ENCODE results near the gene SNURF.

The SNURF gene

DNA sequence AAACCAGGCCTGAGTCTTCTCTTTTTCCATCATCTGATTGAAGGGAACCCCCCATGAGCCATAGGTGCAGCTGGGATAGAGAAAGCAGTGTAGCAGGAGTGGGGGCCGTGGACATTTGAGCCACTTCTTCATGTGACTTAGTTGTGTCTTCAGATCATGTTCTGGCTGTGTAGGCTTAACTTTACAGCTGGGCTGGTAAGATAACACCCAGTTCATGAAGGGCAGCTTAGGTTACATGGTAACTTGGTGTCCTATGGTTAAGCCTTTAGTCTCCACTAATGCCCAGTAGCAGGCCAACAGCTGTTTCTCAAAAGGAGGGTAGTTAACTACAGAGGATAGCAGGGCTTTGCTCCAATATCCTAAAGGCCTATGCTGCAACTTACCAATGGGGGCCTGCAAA, 11.4 kb upstream of the SNURF start:
- H3K4me3 ChIP-seq (ENCODE audit: low read depth, low read length), result no peak overlapping the region
- H3K36me3 ChIP-seq (ENCODE audit: control insufficient read depth in 2 of 2, insufficient read depth in 1 of 2, low read length in 2 of 2), result no peaks in the 10 kb centered on the region
- CTCF ChIA-PET, result no interaction called here
- no peak for TF ChIP-seq ZNF239 (tag by site-specific recombination; IDR thresholded peaks at IDR 0.05)
- no peak for TF ChIP-seq ZNF626 (tag by site-specific recombination; IDR thresholded peaks at IDR 0.05)
- no peak for TF ChIP-seq ZNF155 (tag by site-specific recombination; IDR thresholded peaks at IDR 0.05)
- no peak for TF ChIP-seq MZF1 (tag by site-specific recombination; IDR thresholded peaks at IDR 0.05; ENCODE audit: borderline replicate concordance)
- no peak for TF ChIP-seq ZNF791 (tag by site-specific recombination; IDR thresholded peaks at IDR 0.05)
- no peak for TF ChIP-seq ZNF169 (tag by site-specific recombination; IDR thresholded peaks at IDR 0.05)
- TF ChIP-seq GLI2 (tag by site-specific recombination; IDR thresholded peaks at IDR 0.05; ENCODE audit: borderline replicate concordance, low read depth), result no peak
- no peak for TF ChIP-seq ZNF174 (tag by site-specific recombination; IDR thresholded peaks at IDR 0.05)
- no peak for TF ChIP-seq ZNF16 (tag by site-specific recombination; IDR thresholded peaks at IDR 0.05; ENCODE audit: low read depth)
- TF ChIP-seq KLF1 (tag by site-specific recombination; IDR thresholded peaks at IDR 0.05), result no peak
- no peak for TF ChIP-seq TRIM28 (IDR thresholded peaks at IDR 0.05; ENCODE audit: borderline replicate concordance, low read length)
- TF ChIP-seq ZNF560 (tag by site-specific recombination; IDR thresholded peaks at IDR 0.05; ENCODE audit: borderline replicate concordance), result no peak
- TF ChIP-seq, protein P1, sequence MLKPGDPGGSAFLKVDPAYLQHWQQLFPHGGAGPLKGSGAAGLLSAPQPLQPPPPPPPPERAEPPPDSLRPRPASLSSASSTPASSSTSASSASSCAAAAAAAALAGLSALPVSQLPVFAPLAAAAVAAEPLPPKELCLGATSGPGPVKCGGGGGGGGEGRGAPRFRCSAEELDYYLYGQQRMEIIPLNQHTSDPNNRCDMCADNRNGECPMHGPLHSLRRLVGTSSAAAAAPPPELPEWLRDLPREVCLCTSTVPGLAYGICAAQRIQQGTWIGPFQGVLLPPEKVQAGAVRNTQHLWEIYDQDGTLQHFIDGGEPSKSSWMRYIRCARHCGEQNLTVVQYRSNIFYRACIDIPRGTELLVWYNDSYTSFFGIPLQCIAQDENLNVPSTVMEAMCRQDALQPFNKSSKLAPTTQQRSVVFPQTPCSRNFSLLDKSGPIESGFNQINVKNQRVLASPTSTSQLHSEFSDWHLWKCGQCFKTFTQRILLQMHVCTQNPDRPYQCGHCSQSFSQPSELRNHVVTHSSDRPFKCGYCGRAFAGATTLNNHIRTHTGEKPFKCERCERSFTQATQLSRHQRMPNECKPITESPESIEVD (tag by site-specific recombination; IDR thresholded peaks at IDR 0.05), result no peak
- TF ChIP-seq, protein P2, sequence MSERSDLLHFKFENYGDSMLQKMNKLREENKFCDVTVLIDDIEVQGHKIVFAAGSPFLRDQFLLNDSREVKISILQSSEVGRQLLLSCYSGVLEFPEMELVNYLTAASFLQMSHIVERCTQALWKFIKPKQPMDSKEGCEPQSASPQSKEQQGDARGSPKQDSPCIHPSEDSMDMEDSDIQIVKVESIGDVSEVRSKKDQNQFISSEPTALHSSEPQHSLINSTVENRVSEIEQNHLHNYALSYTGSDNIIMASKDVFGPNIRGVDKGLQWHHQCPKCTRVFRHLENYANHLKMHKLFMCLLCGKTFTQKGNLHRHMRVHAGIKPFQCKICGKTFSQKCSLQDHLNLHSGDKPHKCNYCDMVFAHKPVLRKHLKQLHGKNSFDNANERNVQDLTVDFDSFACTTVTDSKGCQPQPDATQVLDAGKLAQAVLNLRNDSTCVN (tag by site-specific recombination; optimal IDR thresholded peaks at IDR 0.05), result no peak
- TF ChIP-seq SALL2 (tag by site-specific recombination; IDR thresholded peaks at IDR 0.05; ENCODE audit: borderline replicate concordance), result no peak
- TF ChIP-seq, protein P3, sequence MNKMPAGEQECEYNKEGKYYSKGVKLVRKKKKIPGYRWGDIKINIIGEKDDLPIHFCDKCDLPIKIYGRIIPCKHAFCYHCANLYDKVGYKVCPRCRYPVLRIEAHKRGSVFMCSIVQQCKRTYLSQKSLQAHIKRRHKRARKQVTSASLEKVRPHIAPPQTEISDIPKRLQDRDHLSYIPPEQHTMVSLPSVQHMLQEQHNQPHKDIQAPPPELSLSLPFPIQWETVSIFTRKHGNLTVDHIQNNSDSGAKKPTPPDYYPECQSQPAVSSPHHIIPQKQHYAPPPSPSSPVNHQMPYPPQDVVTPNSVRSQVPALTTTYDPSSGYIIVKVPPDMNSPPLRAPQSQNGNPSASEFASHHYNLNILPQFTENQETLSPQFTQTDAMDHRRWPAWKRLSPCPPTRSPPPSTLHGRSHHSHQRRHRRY (tag by site-specific recombination; IDR thresholded peaks at IDR 0.05), result no peak
- no peak for TF ChIP-seq ZNF24 (tag by site-specific recombination; IDR thresholded peaks at IDR 0.05)
- no peak for TF ChIP-seq ZNF707 (tag by site-specific recombination; IDR thresholded peaks at IDR 0.05)
- POLR2A ChIA-PET, result no interaction called here
- no peaks in the 10 kb centered on the region for H3K4me1 ChIP-seq (ENCODE audit: control insufficient read depth, insufficient read depth, low read length)
- H3K27ac ChIP-seq (ENCODE audit: extremely low read depth, low read depth, low read length), result no peak overlapping the region
- no peaks in the 10 kb centered on the region for H3K9me3 ChIP-seq (ENCODE audit: control insufficient read depth, insufficient read depth, low read depth, low read length)

DNA sequence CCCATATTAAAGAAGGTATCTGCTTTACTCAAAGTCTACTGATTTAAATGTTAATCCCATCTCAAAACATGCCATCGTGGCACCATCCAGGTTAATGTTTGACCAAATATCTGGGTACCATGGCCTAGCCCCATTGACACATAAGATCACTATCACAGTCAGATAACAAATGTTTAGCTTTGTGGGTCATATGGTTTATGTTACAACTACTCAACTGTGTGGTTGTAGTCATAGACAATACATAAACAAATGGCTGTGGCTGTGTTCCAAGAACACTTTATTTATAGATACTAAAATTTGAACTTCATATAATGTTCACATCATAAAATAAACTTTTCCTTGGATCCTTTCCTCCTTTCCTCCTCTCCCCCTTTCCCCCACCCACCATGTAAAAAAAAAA, 9.8 kb upstream of the SNURF start:
- POLR2A ChIA-PET, result no interaction called here
- Histone ChIP-seq H3K4me3 (ENCODE audit: low read depth, low read length) (no peak overlapping the region), H3K36me3 (ENCODE audit: control insufficient read depth in 2 of 2, insufficient read depth in 1 of 2, low read length in 2 of 2) (no peaks in the 10 kb centered on the region), H3K4me1 (ENCODE audit: control insufficient read depth, insufficient read depth, low read length) (no peaks in the 10 kb centered on the region), H3K27ac (ENCODE audit: extremely low read depth, low read depth, low read length) (no peak overlapping the region), H3K9me3 (ENCODE audit: control insufficient read depth, insufficient read depth, low read depth, low read length) (no peaks in the 10 kb centered on the region)
- no peak for TF ChIP-seq ZNF354C (tag by site-specific recombination; IDR thresholded peaks at IDR 0.05; ENCODE audit: borderline replicate concordance, low read depth)
- TF ChIP-seq ZBTB8A (tag by site-specific recombination; IDR thresholded peaks at IDR 0.05), result no peak
- TF ChIP-seq ZNF548 (tag by site-specific recombination; IDR thresholded peaks at IDR 0.05), result no peak
- TF ChIP-seq ZNF768 (tag by site-specific recombination; IDR thresholded peaks at IDR 0.05), result no peak
- TF ChIP-seq ZFHX2 (tag by site-specific recombination; conservative IDR thresholded peaks at IDR 0.05), result no peak
- TF ChIP-seq ZNF549 (tag by site-specific recombination; IDR thresholded peaks at IDR 0.05), result no peak
- TF ChIP-seq ZNF670 (tag by site-specific recombination; IDR thresholded peaks at IDR 0.05; ENCODE audit: low read depth), result no peak
- no peak for TF ChIP-seq ZNF121 (tag by site-specific recombination; IDR thresholded peaks at IDR 0.05)
- no peak for TF ChIP-seq MYNN (tag by site-specific recombination; IDR thresholded peaks at IDR 0.05; ENCODE audit: borderline replicate concordance)
- TF ChIP-seq, protein P3 (tag by site-specific recombination; IDR thresholded peaks at IDR 0.05), result no peak
- no peak for TF ChIP-seq SP3 (tag by site-specific recombination; IDR thresholded peaks at IDR 0.05)
- no peak for TF ChIP-seq EGR2 (tag by site-specific recombination; IDR thresholded peaks at IDR 0.05; ENCODE audit: low read depth)
- no peak for TF ChIP-seq YY1 (tag by site-specific recombination; IDR thresholded peaks at IDR 0.05)
- no peak for TF ChIP-seq GFI1B (tag by site-specific recombination; IDR thresholded peaks at IDR 0.05)
- no peak for TF ChIP-seq ZNF555 (tag by site-specific recombination; conservative IDR thresholded peaks at IDR 0.05)
- no peak for TF ChIP-seq ZNF221 (tag by site-specific recombination; IDR thresholded peaks at IDR 0.05; ENCODE audit: borderline replicate concordance)
- no peak for TF ChIP-seq SCRT1 (tag by site-specific recombination; IDR thresholded peaks at IDR 0.05; ENCODE audit: borderline replicate concordance)
- CTCF ChIA-PET, result no interaction called here

All from HEK293 (cell line).